T-helper 1 cell (primary cell): ENCODE measurements around the gene SLC35B4.
"Not testable (repeated sequence)": the region's sequence is repeated elsewhere in the genome, so short reads cannot be mapped to it uniquely, and the experiment has no call there.

Source experiments
- DNase-seq, 5 donors: peaks; one replicate each; pipeline ENCODE4 v3.0.0-alpha.2; 2012 to 2020

The SLC35B4 gene

DNA sequence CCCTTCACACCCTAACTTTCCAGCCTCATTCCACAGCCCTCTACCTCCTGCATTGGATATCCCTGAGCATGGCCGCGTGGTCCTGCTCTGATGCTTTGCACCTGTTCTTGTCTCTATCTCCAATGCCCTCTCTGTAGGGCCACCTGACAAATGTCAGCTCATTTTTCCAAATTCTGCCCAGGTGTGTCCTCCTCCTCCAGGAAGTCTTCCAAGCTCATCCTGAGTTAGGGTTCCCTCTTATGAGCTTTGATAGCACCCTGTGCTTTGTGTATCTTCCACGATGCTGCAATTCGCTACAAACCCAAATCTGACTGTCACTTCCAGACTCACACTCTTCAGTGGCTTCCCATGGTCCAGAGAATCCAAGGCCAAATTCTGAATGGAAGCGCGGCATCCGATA is 14.7 kb upstream of the SLC35B4 start:
- DNase-seq: no peak

DNA sequence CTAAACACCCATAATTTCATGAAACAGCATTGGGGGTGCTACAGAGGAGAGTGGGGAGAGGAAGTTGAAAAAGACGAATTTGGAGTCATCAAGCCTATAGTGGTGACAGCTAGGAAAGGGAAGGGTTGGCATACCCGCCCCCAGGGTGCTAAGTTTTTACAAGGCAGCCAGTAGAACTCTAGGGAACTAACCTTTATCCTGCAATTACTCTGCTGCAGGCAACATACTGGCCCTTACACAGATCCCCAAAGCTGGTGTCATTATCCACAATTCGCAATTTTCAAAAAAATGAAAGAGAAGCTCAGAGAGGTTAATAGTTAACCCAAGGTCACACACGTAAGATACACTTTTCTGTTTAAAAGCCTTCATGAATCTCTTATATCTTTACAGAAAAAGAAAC is 14.2 kb upstream of the SLC35B4 start:
- no peak for DNase-seq

DNA sequence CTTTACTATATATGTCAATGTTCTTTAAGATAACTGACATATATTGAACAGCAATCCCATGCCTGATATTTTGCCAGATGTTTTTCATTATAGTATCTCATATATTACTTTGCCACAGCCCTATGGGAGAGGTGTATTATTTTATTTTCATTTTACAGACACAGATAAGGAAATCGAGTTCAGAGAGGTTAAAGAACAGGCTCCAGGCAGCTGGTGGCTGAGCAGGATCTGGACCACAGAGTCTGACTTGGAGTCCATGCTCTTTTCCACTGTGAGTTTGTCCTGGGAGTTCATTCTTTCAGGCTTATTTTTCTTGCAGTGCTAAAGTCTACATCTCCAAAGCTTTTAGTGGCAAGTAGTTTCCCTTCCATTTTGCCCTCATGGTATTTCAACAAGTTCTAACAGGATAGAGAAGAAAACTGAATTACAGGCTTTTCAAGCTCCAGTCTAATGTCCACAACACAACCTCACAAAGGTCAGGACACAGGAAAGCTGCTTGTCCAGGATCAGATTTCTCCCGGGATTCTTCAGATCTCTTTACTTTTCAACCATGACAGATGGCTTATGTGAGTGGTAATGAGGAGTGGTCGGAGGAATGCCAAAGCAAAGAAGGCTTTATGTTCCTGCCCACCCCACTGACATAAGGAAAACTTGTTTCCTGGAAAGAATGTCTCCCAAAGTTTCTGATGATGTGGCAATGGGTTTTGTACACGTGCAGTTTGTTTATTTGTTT is 13.1 kb upstream of the SLC35B4 start:
- no peak for DNase-seq

DNA sequence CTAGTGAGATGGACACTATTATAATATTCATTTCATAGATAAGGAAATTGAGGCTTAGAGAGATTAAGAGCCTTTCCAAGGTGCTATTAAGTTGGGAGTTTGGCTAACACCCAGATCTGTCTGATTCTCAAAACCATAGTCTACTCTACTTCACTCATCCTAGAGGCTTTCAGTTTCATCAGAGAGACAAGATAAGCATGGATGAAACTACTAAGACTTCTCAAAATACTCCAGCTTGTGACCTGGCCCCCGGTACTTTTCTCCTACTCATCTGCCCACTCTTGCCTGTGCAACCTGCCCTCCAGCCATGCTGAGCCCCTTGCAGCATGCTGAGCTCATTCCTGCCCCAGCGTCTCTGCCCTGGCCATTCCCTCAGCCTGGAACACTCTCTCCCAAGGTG is 12.2 kb upstream of the SLC35B4 start:
- no peak for DNase-seq

DNA sequence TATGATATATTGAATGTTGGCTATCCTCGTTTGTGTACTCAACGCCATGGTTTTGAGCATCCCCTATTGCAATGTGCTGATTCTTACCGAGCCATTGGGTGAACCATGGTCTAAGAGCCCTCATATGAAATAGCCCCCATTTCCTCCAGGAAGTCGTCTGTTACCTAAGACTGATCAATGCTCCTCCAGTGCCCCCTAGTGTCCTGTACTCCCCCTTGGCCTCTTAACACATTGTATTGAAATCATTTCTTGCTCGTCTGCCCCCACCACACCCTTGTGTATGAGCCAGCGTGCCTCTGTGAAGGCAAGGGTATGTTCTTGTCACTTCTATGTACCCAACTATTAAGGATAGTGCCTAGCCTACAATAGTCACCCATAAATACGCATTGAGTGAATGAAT is 11.2 kb upstream of the SLC35B4 start:
- DNase-seq: peak in 3 of 5 donors; percentile 21 to 44 (median 41)

DNA sequence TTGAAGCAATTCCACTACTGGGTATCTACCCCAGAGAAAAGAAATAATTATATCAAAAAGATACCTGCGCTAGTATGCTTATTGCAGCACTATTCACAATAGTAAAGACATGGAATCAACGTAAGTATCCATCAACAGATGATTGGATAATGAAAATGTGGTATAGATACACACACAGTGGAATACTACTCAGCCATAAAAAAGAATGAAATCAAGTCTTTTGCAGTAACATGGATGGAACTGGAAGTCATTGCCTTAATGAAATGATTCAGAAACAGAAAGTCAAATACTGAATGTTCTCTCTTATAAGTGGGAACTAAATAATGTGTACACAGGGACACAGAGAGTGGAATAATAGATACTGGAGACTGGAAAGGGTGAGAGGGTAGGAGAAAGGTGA is 7.4 kb upstream of the SLC35B4 start:
- no peak for DNase-seq

DNA sequence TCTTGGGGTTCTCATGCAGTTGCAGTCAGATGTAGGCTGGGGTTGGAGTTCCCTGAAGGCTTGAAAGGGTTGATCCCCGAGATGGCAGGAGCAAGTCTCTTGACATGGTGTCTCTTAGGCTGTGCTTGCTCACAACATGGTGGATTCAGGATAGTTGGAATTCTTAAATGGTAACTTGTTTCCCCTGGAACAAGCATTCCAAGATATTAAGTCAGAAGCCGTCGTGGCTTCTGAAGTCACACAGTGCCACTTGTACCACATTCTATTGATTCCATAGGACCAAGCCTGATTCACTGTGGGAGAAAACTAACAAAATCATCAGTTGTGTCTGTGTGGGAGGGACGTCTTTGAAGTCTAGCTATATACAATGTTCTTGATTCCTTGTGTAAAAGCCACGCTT is 3.5 kb upstream of the SLC35B4 start:
- DNase-seq: no peak

DNA sequence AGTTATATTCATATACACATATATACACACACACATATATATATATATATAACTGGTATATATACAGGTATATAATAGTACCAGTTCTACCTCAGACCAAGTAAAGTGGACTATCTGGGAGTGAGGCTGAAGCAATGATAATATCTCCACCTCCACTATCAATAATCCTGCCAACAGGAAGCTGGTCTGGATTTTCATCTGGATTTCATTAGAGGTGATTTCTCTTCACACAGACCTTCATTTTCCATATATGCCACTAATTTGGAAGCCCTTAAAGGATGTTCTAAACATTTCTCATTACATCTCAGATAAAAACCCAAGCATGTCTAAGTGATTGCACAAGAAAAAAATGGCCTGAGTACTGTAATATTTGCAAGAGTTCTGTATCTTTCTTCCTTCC is 1.7 kb upstream of the SLC35B4 start:
- DNase-seq: no peak

DNA sequence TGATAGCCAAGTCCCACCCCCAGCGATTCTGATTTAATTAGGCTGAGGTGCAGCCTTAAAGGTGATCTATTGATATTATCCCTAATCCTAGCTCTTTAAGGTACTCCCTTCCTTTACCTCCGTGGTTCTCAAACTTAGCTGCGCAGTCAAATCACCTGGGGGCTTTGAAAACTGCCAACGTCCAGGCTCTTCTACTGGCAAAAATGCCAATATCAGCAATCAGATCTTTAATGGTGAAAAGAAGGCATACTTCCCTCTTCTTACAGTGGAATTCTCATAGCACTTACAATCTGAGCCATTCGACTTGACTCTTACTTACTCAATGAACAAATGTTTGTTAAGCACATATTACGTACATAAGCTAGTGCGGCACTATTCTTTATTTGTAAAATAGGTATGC is 704 bp upstream of the SLC35B4 start:
- DNase-seq: no peak

DNA sequence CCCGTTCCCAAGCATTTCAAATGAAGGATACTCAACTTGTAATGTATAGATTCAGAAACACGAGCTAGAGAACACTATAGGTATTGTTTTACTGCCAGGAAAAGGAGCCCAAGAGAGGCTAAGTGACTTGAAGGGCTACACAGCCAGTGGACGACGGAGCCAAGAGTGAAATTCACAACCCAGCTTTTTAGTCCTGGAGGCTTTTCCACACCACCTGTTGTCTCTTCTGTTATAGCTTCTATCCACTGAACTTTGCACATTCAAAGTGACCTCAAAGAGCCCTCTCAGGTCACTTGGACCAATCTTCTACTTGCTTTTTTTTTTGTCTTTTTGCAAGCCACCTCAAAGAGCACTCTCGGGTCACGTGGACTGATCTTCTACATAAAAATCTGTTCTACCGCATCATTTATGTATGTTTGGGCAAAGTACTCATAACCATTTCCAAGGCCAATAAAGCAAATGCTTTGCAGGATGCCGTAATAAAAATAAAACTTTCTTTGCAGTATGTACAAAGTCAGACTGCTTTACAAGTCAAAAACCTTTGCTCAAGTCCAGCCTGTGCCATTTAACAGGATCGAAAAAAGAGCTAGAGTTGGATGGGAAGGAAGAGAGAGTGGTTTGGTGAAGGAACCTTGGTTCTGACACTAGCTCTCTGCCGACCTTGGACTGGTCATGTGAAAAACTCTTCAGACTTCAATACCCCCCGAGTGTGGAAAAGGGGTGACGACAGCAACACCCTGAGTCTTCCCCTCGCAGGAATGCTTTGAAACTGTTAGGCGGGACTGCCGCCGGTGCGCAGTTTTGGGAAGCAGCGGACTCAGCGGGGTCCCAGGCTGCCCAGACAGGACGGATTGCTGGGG is 821 bp downstream of the SLC35B4 start:
- peak in 1 of 5 donors; percentile 4 for DNase-seq

DNA sequence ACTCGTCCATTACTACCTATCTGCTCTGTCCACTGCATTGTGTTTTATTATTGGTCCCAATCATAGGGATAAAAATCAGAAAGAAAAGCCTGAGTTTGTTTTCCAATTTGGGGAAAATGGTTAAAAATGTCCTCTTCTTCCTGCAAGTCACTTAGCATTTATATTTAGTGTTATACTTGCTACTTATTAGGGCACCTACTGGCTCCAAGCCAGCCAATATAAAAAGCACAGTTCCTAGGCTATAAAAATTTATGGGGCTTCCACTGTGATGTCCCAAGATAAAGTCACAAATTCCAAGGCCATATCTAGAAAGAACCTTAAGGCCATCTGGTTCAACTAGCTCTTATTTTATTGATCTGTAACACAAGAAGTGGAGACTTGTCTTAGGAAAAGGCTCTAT is 3.2 kb downstream of the SLC35B4 start:
- no peak for DNase-seq

DNA sequence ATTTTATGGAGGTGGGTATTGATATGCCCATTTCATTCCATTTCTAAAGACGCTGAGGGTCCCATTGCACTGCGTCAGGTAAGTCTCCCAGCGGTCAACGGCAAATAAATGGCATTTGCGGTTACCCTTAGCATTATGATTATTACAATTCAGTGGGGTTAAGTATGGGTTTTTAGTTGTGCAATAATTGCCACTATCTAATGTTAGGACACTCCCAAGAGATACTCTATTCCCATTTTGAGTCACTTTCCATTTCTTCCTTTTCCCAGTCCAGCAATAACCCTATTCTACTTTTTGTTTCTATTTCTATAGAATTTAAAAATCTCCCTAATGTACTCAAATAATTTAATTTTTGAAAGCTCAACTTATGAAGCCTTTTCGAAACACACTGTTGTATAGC is 4.0 kb downstream of the SLC35B4 start:
- DNase-seq: no peak

DNA sequence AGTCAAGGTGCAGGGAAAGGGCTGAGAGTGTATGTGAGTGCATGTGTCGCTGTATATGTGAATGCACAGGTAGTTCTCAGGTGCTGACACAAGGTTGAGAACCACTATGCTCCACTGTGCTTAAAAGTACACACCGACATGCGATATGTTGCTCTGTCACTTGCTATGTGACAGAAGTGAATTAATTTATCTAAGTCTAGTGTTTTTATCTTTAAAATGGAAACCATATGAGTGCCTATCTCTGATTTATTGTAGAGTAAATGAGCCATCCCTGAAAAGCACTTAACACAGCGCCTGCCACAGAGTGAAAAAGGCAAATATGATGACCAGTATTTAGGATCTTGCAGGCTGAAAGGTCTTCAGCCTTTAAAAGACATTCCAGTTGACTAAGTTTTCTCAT is 4.9 kb downstream of the SLC35B4 start:
- DNase-seq: no peak

DNA sequence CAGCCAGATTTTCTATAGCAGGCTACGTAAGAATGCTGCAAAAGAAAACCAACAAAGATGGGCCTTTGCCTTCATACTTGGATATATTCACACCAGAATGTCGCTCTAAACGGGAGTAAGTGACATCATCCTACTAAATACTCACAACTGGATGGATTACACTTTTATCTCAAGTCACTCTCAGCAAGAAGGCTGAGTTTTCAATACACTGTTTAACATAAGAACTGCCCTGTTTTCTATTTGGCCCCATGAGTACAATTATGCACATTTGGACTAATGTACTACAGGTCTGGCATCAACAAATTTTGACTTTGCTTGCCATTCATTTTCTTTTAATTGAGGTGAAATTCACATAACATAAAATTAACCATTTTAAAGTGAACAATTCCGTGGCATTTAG is 8.2 kb downstream of the SLC35B4 start:
- no peak for DNase-seq

DNA sequence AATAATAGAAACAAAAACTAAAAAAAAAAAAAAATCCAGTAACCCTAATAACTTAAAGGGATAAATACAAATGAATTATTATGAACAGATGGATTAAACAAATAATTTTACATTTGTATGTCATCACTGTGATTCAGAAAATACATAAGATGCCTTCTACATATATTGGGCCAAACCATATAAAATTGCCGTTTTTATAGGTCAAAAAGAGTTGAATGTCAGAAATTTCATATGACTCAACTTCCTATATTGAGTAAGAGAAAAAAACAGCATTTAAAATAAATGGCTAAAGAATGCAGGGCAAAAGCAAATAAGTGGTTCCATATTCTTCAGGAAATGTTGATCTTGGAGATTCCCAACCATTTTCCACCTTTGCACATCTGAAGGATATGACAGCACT is 9.4 kb downstream of the SLC35B4 start:
- DNase-seq: no peak

DNA sequence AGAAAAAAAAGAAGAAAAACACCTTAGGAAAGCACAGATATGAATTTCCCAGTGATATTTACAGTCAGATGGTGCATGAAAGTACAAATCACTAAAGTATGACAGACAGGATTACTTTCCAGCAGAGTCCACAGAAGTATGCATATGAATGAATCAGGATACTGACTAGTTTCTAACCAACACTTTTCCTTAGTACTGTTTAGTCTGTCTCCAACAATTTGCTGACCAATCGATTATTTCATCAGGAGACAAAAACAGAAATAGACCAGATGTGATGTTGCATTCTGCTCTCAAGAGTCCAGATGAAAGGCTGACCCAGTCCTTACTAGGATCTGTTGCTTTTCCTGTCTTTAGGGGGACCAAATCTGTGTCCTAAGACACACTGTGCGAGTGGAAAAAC is 14.6 kb downstream of the SLC35B4 start:
- no peak for DNase-seq

DNA sequence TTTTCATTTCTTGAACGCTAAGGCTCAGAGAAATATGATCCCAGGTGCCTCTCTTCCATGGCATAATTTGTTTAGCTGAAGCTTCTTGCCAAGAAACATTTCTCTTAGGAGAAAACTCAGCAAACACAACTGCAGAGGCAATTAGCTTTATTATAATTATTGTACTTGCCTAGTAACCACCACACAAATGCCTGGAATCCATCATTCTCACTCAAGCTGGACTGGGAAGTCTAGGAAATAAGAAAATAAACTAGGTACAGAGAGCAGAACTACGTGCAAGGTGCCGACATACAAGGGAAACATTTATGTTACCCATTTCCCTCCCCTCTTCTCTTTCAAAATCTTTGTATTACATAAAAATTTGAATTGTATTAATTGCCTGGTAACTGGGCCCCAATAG is 15.1 kb downstream of the SLC35B4 start:
- DNase-seq: no peak

DNA sequence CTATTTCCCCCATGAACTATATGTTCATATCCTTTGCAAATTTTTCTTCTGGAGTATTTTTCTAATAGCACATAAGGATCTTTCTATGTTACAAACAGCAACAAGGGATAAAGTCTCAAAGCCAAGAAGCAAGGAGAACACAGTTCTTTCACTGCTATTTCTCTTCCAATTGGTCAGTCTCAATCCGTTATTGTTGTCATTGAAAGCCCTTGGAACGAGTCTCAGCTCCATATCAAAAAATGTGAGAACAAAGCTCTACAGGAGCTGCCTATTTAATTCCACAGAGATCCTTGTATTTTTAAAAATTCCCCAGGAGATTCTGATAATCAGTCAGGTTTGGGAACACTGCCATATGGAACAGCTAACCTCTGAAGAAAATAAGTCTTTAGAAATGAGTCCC is 15.7 kb downstream of the SLC35B4 start:
- no peak for DNase-seq

DNA sequence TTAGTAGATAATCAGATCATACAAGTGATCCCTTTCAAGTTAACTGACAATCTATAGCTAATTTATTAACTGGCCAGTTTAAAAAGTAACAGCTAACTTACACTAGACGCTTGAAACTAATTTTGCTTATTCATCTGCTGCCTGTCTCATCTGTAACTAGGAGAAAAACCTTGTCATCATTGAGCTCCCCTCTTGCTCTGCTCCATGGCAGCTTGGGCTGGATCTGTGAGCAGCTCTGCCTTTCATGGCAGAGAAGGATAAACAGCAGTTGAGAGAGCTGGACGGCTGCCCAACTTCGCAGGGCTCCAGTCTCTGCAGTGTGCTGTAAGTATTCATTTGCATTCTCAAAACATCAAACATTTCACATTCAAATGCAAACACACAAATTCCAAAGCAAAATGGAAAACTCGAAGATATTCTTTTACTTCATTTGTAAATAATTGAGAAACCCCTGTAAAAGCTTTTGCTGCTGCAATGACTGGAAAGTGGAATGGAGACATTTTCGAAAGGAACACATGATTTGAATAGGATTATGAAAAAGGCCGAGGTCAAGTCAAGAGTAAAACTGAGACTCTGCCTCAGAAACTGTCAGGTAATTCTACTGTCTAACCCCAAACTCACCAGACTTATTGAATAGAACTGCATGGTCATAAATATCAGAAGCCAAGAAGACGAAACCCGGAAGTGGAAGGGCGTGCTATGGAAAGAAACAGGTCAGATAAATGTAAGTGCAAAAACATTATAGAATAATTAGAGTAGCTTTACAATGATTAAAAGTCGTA is 17.6 kb downstream of the SLC35B4 start:
- DNase-seq: no peak

DNA sequence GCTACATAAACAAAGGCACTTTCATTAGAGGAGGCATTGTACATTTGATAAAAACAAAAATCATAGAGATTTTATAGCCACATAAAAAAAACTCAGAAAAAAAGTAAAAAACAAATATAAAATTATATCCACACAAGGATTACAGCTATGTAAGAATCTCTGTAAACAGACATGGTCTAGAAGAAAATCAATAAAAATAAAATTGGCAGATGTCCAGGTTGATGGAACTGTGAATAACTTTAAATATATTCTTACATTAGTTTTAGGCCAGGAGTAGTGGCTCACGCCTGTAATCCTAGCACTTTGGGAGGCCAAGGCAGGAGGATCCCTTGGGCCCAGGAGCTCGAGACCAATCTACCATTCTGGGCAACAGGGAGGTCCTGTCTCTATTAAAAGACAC is 19.2 kb downstream of the SLC35B4 start:
- no peak for DNase-seq

DNA sequence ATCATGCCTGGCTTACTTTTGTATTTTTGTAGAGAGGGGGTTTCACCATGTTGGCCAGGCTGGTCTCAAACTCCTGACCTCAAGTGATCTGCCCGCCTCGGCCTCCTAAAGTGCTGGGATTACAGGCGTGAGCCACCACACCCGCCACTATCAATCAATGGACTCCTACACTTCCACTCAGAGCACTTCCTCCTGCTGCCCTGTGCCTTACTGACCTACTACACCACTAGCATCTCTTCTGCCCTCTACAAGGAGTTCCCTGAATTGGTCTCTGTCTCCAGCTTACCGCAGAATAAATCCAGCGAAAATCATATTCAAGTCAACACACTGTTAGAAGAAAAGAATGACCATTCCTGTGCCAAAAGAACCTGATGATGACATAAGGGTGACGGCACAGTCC is 20.7 kb downstream of the SLC35B4 start:
- not testable (repeated sequence) for DNase-seq

DNA sequence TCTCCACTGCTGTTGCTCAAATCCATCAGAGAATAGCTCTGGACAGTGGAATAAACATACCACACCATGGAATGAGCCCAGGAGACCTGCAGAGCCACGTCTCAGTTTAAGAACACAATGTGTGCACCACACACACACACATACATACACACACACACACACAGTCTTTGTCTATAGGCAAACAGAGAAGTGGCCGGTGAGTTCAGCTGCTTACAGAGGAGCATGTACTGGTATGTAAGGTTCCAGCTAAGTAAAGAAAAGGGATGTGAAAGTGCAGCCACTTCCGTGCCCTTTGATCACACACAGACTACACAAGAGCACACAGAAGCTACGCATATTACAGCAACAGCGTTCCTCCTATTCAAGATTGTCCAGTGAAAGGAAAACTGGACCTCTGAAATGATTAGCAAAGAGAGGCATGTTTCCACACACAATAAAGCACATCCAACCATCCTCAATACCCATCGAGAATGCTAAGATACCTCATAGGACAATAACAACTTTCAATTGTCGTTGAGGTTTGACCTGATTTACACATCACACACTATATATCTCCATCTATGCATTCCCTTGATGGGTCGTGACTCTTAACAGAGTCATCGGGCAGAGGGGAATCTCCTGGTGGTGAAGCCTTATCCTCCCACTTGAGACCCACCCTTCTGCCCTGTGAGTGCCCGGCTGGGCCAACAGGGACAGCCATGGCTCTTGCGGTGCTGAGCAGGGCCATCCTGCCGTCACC is 23.6 kb downstream of the SLC35B4 start:
- no peak for DNase-seq

DNA sequence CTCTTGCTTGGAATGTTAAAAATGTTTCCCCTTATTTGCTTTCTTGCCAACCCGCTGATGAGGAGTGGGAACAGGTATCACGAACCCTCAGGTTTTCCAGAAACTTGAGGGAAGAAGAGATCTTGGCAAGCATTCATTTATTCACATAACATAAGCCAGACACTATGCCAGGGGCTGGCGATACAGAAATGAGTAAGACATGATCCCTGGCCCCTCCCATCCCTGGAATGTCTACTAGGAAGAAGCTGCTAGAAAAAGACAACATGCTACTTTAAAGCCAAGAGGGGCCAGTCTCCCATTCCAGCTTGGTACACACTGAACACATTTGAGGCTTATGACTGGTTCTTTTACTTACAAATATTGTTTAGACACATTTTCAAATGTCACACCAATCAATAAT is 26.4 kb downstream of the SLC35B4 start:
- no peak for DNase-seq
